Medulla oblongata (tissue), 1 donor: ENCODE results near the gene GMEB2.

Experiments
- DNase-seq: peaks from one replicate; pipeline ENCODE4 v3.0.0-alpha.2; 2015; ENCODE audit errors: extremely low spot score

Gene GMEB2

DNA sequence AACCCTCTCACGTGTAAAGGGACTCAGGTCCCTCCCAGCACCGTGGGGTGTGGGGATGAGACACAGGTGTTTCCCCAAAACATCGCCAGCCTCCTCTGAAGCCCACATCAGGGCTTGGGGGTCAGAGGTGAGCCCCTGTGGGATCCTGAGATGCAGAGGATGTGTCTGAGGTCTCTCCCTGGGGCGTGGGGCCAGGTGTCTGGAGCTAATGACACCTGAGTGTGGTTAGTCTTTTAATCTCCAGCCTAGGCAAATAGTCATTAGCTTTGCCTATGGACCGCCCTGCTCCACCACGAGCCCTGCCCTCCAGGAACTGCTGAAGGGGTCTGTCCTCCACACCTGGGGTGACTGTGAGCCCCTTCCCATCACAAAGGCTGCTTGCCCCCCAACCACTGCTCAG lies 81.1 kb downstream of the GMEB2 start:
- DNase-seq, result no peak

DNA sequence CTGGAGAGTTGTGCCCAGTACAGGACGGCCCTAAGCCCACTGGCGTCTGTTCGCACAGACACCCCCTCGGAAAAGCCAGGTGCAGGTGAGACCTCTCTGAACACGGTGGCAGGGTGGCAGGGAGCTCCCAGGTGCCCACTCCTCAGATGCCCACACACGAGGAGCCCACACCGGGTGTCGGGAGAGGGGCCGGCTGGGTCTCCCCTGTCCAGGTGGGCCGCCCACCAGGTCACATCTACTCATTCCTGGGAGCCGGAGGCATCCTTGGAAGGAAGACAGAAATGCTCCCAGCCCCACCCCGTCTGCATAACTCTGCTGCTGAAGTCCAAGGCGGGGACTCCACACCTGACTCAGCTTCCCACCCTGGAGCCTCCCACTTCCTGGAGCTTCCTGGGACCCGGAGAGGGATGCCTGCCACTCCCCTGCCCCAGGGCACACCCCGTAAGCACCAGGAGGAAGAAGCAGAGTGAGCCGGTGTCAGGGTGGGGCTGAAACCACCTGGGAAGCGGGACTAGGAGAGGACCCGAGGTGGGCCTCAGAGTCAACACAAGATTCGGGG lies 81.9 kb downstream of the GMEB2 start:
- DNase-seq, result no peak

DNA sequence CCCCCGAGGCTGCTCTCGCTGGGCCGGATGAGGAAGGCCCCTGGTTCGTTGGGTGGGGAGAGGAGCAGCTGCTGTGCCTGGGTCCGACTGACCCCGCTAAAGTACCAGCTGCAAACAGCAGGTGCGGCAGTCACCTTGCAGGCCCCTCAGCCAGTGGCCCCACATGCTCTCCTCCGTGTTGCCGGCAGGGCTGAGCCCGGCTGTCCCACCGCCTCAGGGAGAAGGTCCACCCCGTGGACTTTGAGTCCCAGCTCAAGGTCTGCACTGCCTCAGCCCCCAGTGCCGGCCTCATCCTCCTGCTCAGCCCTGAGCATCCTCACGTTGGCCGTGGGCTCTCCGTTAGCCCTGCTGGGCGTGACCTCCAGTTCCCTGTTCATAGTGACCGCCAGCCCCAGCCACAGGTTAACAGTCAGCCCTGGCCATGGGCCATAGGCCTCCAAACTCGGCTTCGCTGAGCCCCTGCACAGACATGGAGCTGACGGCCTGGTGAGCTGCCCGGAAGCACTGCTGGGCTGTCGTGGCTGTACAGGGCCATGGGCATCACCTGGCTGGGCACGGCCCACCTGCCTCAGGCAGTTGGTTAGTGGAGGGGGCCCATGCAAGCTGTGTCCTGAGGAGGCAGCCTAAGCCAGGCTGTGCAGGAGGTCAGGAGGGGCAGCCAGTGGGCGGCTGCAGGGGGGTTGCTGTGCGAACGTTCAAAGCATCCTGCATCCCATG lies 82.5 kb downstream of the GMEB2 start:
- no peak for DNase-seq

DNA sequence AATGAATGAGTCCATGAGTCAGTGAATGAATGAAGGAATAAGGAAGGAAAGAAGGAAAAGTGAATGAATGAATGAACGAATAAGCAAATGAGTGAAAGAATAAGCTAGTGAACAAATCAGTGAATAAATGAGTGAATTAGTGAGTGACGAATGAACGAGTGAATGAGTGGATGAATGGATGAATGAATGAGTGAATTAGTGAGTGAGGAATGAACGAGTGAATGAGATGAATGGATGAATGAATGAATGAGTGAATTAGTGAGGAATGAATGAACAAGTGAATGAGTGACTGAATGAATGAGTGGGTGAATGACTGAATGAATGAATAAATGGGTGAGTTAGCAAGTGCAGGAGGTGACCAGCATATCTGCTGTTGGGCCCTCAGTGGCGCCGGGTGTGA lies 83.2 kb downstream of the GMEB2 start:
- no peak for DNase-seq

DNA sequence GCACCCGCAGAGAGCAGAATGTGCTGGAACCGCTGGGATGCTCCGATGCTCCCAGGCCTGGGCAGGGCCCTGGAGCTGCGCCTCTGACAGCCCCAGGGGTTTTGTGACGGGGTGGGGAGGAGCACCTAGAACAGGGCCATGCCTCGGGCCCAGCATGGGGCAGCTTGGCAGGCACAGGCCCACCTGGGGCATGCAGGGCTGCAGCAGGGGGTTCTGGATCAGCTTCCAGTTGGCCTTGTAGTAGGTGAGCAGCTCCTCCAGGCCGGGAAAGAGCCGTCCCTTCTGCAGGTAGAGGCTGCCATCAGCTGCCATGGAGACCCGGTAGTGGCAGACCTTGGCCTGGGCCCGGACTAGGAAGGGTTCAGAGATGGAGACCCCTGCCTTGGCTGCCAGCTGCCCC lies 83.8 kb downstream of the GMEB2 start:
- no peak for DNase-seq

DNA sequence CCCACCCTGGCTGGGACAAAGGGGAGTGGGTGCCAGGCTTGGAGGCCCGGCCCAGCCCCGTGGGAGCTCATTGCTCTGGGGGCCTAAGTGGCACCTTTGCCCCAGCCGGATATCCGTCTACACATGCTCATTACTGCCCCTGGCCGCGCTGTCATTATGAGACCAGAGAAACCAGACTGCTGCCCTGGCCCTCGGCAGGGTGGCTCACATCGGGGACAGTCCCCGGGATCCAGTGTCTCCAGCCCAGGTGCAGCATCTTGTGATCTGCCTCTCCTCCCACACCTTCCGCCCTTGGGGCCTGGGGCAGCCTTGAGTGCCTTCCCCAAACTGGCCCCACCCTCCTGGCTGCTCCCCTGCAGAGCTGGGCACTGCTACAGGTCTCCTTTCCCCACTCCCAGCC lies 84.2 kb downstream of the GMEB2 start:
- no peak for DNase-seq

DNA sequence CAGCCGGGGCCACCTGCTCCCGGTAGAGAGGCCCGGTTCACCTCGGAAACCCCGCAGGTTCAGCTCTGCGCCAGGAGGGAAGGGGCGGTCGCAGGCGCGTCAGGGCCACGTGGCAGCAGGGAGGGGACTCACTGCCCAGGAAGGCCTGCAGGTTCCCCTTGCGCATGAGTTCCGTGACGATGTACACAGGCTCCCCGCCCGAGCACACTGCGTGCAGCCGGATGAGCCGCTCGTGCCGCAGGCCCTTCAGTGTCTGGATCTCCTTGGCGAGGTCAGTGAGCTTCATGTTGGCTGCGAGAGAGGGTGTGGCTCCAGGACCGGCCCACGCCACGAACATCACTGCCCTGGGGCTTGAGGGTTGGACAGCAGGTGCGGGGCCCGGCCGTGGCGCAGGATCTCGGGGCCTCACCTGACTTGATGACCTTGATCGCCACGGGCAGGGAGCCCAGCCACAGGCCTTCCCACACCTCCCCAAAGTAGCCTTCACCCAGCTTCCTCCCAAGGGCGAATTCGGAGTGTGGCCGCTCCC lies 84.8 kb downstream of the GMEB2 start:
- no peak for DNase-seq

DNA sequence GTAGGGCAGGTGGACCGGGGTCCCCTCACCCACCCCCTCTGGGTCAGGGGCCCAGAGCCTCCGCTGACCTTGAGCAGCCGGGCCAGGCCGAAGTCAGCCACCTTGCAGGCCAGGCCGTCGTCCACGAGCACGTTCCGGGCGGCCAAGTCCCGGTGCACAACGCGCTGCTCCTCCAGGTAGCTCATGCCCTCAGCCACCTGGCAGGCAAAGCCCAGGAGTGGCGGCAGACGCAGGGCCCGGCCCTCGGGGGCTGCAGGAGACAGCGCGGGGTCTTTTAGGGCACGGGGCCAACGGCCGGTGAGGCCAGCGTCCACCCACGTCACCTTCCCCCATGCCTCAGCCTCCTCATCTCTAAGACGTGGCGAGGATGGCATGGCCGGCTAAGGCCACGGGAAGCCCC lies 85.5 kb downstream of the GMEB2 start:
- no peak for DNase-seq

DNA sequence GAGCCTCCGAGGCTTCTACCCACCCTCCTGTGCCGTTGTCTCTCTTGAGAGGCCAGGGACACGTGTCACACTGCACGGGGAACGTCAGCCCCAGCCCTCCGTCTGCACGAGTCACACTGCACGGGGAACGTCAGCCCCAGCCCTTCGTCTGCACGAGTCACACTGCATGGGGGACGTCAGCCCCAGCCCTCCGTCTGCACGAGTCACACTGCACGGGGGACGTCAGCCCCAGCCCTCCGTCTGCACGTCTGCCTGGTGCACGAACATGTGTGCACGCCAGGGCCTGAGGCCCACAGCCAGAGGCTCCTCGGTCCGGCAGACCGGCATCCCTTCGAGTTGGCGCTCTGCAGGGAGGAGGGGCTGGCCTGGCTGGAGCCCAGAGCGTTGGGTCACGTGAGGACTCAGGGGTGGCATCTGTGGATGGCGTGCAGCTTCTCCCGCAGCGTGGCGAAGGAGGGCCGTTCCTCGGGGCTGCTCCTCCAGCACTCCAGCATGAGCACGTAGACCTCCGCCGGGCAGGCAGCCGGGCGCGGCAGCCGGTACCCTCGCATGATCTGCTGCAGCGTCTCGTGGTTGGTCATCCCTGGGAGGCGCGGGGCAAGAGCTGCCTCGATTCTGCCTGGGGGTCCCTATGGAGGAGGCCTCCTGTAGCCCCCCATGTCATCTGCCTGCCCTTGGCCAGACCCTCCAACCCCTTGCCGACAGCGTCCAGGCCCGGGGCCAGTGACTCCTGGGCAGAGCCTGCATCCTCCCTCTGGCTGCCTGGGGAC lies 86.3 kb downstream of the GMEB2 start:
- no peak for DNase-seq

DNA sequence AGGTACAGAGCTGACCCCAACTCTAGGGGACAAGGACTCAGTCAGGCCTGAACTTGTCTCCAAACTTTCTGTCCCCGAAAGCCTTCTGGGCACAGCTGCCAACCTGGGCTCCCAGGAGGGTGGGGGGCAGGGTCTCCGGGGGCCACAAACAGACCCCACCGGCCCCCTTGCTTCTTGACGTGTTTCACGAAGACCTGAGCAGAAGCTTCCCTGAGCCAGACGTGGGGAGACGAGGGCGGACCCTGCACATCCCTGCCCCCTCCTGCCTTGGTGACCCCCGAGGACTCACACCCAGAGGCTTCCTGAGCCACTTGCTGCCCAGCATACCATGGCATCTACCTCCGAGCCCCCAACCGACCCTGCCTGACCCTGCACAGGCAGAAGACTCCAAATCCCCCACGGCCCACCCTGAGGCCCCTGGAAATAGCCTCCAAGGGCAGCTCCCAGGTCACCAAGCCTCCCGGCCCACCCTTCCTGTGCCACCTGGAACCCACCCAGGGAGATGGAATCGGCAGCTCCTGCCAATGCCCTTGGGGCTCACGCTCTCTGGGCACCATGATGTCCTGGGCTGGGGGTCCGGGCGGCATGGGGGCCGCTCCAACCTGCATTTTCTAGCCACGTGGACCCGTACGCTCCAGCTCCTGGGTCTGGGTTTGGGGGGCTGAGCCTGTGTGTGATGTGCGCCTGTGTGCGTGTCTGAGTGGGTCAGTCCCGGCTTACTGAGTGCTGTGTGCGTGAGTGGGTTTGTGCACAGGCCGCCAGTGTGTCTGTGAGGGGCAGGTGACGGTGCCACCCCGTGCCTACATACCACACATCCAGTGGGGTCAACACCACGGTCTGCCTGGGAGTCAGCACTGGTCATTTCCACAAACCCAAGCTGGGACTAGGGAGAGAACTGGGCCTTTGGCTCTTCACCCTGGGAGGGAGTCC lies 87.2 kb downstream of the GMEB2 start:
- DNase-seq, result no peak

DNA sequence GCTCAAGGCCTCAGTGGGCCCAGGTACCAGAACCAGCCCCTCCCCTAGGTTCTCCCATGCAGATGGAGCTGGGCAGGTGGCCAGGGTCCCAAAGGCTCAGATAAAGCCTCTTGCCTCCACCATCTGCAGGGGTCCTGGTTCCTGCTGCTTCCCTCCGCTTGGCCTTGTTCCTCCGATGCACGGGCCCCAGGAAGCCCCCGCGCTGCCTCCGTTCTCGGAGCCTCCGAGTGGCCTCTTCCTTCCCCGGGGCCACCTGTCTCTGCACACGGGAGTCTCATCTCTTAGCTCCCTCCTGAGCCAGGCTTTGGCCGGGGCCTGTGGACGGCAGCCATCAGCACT lies 87.8 kb downstream of the GMEB2 start:
- no peak for DNase-seq

DNA sequence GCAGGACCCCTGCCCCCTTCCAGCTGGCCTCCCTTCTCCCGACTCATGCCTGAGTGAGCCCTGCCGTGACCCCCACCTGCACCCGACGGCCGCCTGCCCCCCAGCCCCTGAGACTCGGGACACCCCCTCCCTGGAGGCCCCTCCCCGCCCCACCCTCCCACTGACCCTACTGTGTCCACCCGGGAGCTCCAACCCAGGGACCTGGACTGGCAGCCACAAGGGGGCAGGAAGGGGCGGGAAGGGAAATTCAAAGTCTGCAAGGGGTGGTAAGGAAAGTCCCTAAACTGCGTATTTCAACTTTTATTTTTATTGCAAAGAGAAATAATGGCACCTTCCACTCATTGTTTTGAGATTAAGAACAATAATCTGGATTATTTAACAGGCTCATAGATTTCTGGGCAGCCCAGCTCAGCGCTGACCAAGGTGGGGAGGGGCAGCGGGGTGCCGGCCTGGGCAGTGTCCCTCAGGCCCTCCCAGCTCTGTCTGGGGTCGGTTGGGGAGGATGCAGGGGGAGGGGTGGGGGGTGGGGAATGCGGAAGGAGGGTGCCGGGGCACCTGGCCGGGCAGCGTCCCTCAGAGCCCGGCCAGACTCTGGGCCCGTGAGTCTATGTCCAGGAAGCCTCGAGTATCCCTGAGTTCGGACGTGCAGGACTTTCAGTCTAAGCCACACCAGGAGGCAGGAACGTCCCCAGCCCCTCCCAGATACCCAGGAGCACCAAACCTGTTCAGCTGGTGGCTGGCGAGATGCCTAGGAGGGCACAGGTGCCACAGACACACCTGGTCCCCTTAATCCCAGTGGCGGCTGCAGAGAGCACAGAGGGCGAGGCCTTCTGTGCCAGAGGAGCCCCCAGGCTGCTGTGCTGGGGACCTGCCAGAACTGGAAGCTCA lies 88.5 kb downstream of the GMEB2 start:
- DNase-seq, result no peak
